ENCODE data around the gene CDH26. TPM values are rescaled to one million over a fixed set of nuclear protein-coding genes. Genes with fewer than 3 reads are reported as not detected.

CDH26 gene
- 1.2 and 2.0 TPM in 2 replicates for total RNA-seq

GRCh38 chr20:59958123-59958522 is at the start of gene CDH26:
CDH26 (plus strand) TSS chr20:59958423; CDS start chr20:59958727, 304 bp downstream.

GRCh38 chr20:59933296-59933848 is 24.9 kb upstream of the CDH26 start, which contains the start of gene SYCP2:
SYCP2 (minus strand) TSS chr20:59933637; CDS start chr20:59922413, 11,224 bp downstream.

GRCh38 chr20:59940129-59940955 is 17.9 kb upstream of the CDH26 start, which contains the start of the genes FAM217B and PPP1R3D:
FAM217B (plus strand) TSS chr20:59940389; CDS start chr20:59943944, 3,555 bp downstream.
PPP1R3D (minus strand) TSS chr20:59940305; CDS start chr20:59939931, 374 bp downstream.

Other genes with a start within 250 kb of the CDH26 start
- 0.14 and 0.21 TPM in 2 replicates for gene SYCP2, start 24.8 kb upstream of the CDH26 start, total RNA-seq
- gene PPP1R3D, start 18.1 kb upstream of the CDH26 start, total RNA-seq, result 8.8 and 10.9 TPM in 2 replicates
- gene FAM217B, start 18.0 kb upstream of the CDH26 start, total RNA-seq, result 6.9 and 11.4 TPM in 2 replicates

All from airway epithelial cell (primary cell).